IMR-90 (cell line): ENCODE measurements around the gene ZNF362. TPM values are rescaled to one million over a fixed set of nuclear protein-coding genes. Genes with fewer than 3 reads are reported as not detected.

Source experiments
- ATAC-seq: fragments of 200-7000 bp; cut with Tn5 transposase; 2 replicates; pipeline ENCODE4 v1.9.1; 2020; ENCODE audit warnings: low read depth, mild to moderate bottlenecking, moderate library complexity
- BruUV-seq: library from RNA; stranded (reverse); fragments of 400-500 nt; replicated peaks from 2 replicates; lab custom pipeline; 2021; lab: Mats Ljungman, UMichigan
- CTCF ChIA-PET: fragments of 300-600 bp; formaldehyde crosslinking; extraction: SDS; loops from one replicate; lab custom pipeline; 2021; ENCODE audit warnings: antibody characterized with exemption; lab: Yijun Ruan, JAX
- POLR2A ChIA-PET: fragments of 300-600 bp; sonication (Branson Sonifier 250); formaldehyde crosslinking; loops from one replicate; lab custom pipeline; 2022; ENCODE audit warnings: antibody characterized with exemption; ENCODE audit not compliant: unreplicated experiment; lab: Charles Lee
- DNase-seq: peaks from one replicate; pipeline ENCODE4 v3.0.0; 2013
- H2AFZ ChIP-seq: replicated peaks from 2 replicates; pipeline ENCODE3; 2013; ENCODE audit warnings: low read length, mild to moderate bottlenecking; ENCODE audit not compliant: poor library complexity
- H2AK5ac ChIP-seq: 2 replicates; pipeline ENCODE4 v1.6.1; 2013; ENCODE audit warnings: low read depth, low read length, inconsistent platforms
- H2AK9ac ChIP-seq: replicated peaks from 2 replicates; pipeline ENCODE3; 2013; ENCODE audit warnings: mild to moderate bottlenecking, low read depth, low read length, moderate library complexity; ENCODE audit not compliant: poor library complexity
- H2BK120ac ChIP-seq: 2 replicates; pipeline ENCODE4 v1.6.1; 2013; ENCODE audit warnings: low read depth, low read length, inconsistent platforms
- H2BK15ac ChIP-seq: 3 replicates; pipeline ENCODE4 v1.6.1; 2013; ENCODE audit warnings: low read depth, low read length, inconsistent platforms
- H2BK20ac ChIP-seq: 2 replicates; pipeline ENCODE4 v1.6.1; 2013; ENCODE audit warnings: low read depth, mild to moderate bottlenecking, inconsistent platforms, low read length, moderate library complexity
- H2BK5ac ChIP-seq: 2 replicates; pipeline ENCODE4 v1.6.1; 2013; ENCODE audit warnings: mild to moderate bottlenecking, low read depth, low read length, inconsistent platforms; ENCODE audit not compliant: poor library complexity, severe bottlenecking
- H3K14ac ChIP-seq: replicated peaks from 2 replicates; pipeline ENCODE4 v1.6.1; 2013; ENCODE audit warnings: low read depth, low read length, inconsistent platforms
- H3K18ac ChIP-seq: 2 replicates; pipeline ENCODE4 v1.6.1; 2013; ENCODE audit warnings: low read depth, low read length, control low read depth
- H3K23ac ChIP-seq: 2 replicates; pipeline ENCODE4 v1.6.1; 2013; ENCODE audit warnings: low read depth, low read length, inconsistent platforms
- H3K27ac ChIP-seq: 2 replicates; pipeline ENCODE4 v1.5.1; 2013; ENCODE audit warnings: mild to moderate bottlenecking, control low read depth, low read length; ENCODE audit not compliant: insufficient read depth
- H3K27me3 ChIP-seq: 2 replicates; pipeline ENCODE4 v1.6.1; 2013; ENCODE audit warnings: low read length; ENCODE audit not compliant: control insufficient read depth, insufficient read depth
- H3K36me3 ChIP-seq: 2 replicates; pipeline ENCODE4 v1.6.1; 2013; ENCODE audit warnings: low read length, mixed read lengths; ENCODE audit not compliant: control insufficient read depth, insufficient read depth
- H3K4ac ChIP-seq: 2 replicates; pipeline ENCODE4 v1.6.1; 2013; ENCODE audit warnings: low read depth, low read length, inconsistent platforms
- H3K4me1 ChIP-seq: 2 replicates; pipeline ENCODE4 v1.6.1; 2013; ENCODE audit warnings: low read length, mixed read lengths; ENCODE audit not compliant: control insufficient read depth, insufficient read depth
- H3K4me2 ChIP-seq: 2 replicates; pipeline ENCODE4 v1.6.1; 2013; ENCODE audit warnings: low read depth, mild to moderate bottlenecking, control low read depth, low read length, moderate library complexity
- H3K4me3 ChIP-seq: 2 replicates; pipeline ENCODE4 v1.5.1; 2013; ENCODE audit warnings: low read depth, mild to moderate bottlenecking, control low read depth, low read length, moderate library complexity; ENCODE audit not compliant: insufficient read depth
- H3K56ac ChIP-seq: 2 replicates; pipeline ENCODE4 v1.6.1; 2013; ENCODE audit warnings: low read length, inconsistent platforms; ENCODE audit not compliant: insufficient read depth; ENCODE audit errors: extremely low read depth
- H3K79me1 ChIP-seq, 2 experiments: 2 replicates each; pipeline ENCODE4 v1.6.1; 2013; ENCODE audit warnings: low read length in 2 of 2, inconsistent platforms in 1 of 2, low read depth in 1 of 2
- H3K9ac ChIP-seq: 2 replicates; pipeline ENCODE4 v1.6.1; 2013; ENCODE audit warnings: low read depth, low read length, control low read depth
- H3K9me1 ChIP-seq: 2 replicates; pipeline ENCODE4 v1.6.1; 2013; ENCODE audit warnings: low read length, inconsistent platforms; ENCODE audit not compliant: insufficient read depth
- H3K9me3 ChIP-seq: 2 replicates; pipeline ENCODE4 v1.6.1; 2013; ENCODE audit warnings: low read length; ENCODE audit not compliant: control insufficient read depth, insufficient read depth
- H4K20me1 ChIP-seq: 2 replicates; pipeline ENCODE4 v1.6.1; 2013; ENCODE audit warnings: low read length, inconsistent platforms; ENCODE audit not compliant: insufficient read depth
- H4K5ac ChIP-seq: 2 replicates; pipeline ENCODE4 v1.6.1; 2013; ENCODE audit warnings: mild to moderate bottlenecking, low read depth, low read length, control low read depth
- H4K8ac ChIP-seq, 2 experiments: 2 replicates each; pipeline ENCODE4 v1.6.1; 2013; ENCODE audit warnings: low read depth in 2 of 2, low read length in 2 of 2, control low read depth in 1 of 2, inconsistent platforms in 1 of 2
- H4K91ac ChIP-seq: 2 replicates; pipeline ENCODE4 v1.6.1; 2013; ENCODE audit warnings: low read depth, low read length, inconsistent platforms; ENCODE audit not compliant: insufficient read depth
- USF2 ChIP-seq: fragments of 150-350 bp; IDR thresholded peaks from 2 replicates; pipeline ENCODE4 v1.6.1; 2017; ENCODE audit warnings: mild to moderate bottlenecking, antibody characterized with exemption, low read length, low read depth
- WGBS, 2 experiments: methylation state at CpG; one replicate each; pipeline versions ENCODE4 v1.1.5 to v1.1.7; 2013; ENCODE audit warnings: missing lambda C conversion rate in 2 of 2; ENCODE audit not compliant: insufficient read length in 1 of 2; ENCODE audit errors: extremely low coverage in 2 of 2; 5-methylcytosine and 5-hydroxymethylcytosine counted together
- dilution Hi-C: fragments of 300-500 bp; cut with HindIII; formaldehyde crosslinking; loops from one replicate; pipeline ENCODE4 v1.14.3; 2018; ENCODE audit warnings: low sequenced_read_pairs; ENCODE audit not compliant: unreplicated experiment
- in situ Hi-C: fragments of 300-500 bp; cut with MboI; formaldehyde crosslinking; loops from 3 replicates; pipeline ENCODE4 v1.14.3; 2019; ENCODE audit warnings: low sequenced_read_pairs, inconsistent platforms, mixed read lengths
- intact Hi-C: fragments of 100-400 bp; cut with micrococcal nuclease; formaldehyde crosslinking; loops from 2 replicates; pipeline ENCODE4 v1.10.0; 2022
- polyA plus RNA-seq, 3 experiments: library from polyadenylated mRNA; depleted of rRNA; stranded (reverse); fragments of >200 nt; gene quantifications; 2 replicates each; pipeline ENCODE4 v1.2.3, GENCODE V29; 2012; ENCODE audit warnings: low replicate concordance in 1 of 3
- total RNA-seq: library from RNA; depleted of rRNA; stranded (reverse); fragments of >200 nt; gene quantifications from 2 replicates; pipeline ENCODE4 v1.2.3, GENCODE V29; 2012

The ZNF362 gene
- total and polyA plus RNA-seq, 2 of the 4 experiments (the other 2 are of a cell fraction): 5.7 to 12.9 TPM

- Histone ChIP-seq H3K4me3 (no peak overlapping the region), H2BK5ac (no peak overlapping the region), H3K9ac (no peak overlapping the region), H2AK5ac (no peak overlapping the region), H2BK120ac (no peak overlapping the region), H2BK20ac (no peak overlapping the region), H3K9me3 (no peaks in the 10 kb centered on the region), H3K36me3 (peaks cover 36% of the 10 kb centered on the region), H2AFZ (no peak overlapping the region), H2BK15ac (no peak overlapping the region), H4K8ac (no peak overlapping the region), H3K4me2 (no peak overlapping the region), H3K27me3 (no peaks in the 10 kb centered on the region), H4K5ac (no peak overlapping the region), H3K4ac (no peak overlapping the region), H3K56ac (no peak overlapping the region), H3K4me1 (no peaks in the 10 kb centered on the region), H3K14ac (no peak overlapping the region), H2AK9ac (no peak overlapping the region), H4K20me1 (peaks cover 10% of the 10 kb centered on the region; the same call in 1 of the 2 replicates), H3K18ac (no peak overlapping the region), H3K79me1 (peaks cover 0 to 29% of the 10 kb centered on the region in 2 experiments; a peak in 3 of 4 replicates), H4K91ac (no peak overlapping the region), H3K9me1 (peaks cover 4% of the 10 kb centered on the region; the same call in 1 of the 2 replicates), H3K27ac (no peak overlapping the region), H3K23ac (no peak overlapping the region)
- peak; percentile 29 for DNase-seq
- no peak for ATAC-seq
- no peak for TF ChIP-seq USF2
- dilution Hi-C loops (no loop called here), intact Hi-C loops (no loop called here), in situ Hi-C loops (loop anchor here (10.0 kb wide), 1 partner anchor 322 kb away; no protein-coding TSS in a partner anchor)
- WGBS, 2 experiments: 67% methylated on average over 9 of the region's 13 CpGs; no CpG with 5 or more reads in 1 of the 2 experiments
- POLR2A ChIA-PET: no interaction called here
- BruUV-seq: no TSS peak
- CTCF ChIA-PET: no interaction called here
Observed at GRCh38 chr1:33292726-33293340, 36.5 kb downstream of the ZNF362 start.
